Hematopoietic multipotent progenitor cell (in vitro differentiated cells): Measurements from ENCODE around the gene NEO1. TPM values are rescaled to one million over a fixed set of nuclear protein-coding genes. Genes with fewer than 3 reads are reported as not detected.
"Not testable (repeated sequence)": the region's sequence is repeated elsewhere in the genome, so short reads cannot be mapped to it uniquely, and the experiment has no call there.

Experiments
- DNase-seq, 3 donors: peaks; one replicate each; pipeline ENCODE4 v3.0.0-alpha.2; 2011 to 2015; ENCODE audit warnings: low read depth in 2 of 3, low spot score in 2 of 3
- total RNA-seq: library from RNA; depleted of rRNA; stranded (reverse); fragments of >200 nt; gene quantifications from one replicate; pipeline ENCODE4 v1.2.3, GENCODE V29; 2012

NEO1 gene
- total RNA-seq, 1 donor = 0.27 TPM

DNA sequence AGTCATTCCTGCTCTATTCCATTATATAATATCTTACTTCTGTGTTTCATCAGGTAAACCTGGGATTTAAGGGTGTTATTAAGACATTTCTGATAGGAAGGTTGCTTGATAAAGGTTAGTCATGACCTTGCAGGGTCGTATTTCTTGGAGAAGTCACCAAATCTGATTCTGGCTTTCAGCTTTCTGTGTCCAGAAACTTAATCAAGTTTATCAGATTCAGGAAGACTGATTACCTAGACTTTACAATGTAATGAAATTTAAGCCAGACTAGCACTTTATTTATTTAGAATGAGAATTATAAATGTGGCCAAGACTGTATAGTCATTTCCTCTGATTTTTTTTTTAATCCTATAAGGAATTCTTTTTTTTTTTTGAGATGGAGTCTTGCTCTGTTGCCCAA, 81.9 kb downstream of the NEO1 start:
- no peak for DNase-seq

DNA sequence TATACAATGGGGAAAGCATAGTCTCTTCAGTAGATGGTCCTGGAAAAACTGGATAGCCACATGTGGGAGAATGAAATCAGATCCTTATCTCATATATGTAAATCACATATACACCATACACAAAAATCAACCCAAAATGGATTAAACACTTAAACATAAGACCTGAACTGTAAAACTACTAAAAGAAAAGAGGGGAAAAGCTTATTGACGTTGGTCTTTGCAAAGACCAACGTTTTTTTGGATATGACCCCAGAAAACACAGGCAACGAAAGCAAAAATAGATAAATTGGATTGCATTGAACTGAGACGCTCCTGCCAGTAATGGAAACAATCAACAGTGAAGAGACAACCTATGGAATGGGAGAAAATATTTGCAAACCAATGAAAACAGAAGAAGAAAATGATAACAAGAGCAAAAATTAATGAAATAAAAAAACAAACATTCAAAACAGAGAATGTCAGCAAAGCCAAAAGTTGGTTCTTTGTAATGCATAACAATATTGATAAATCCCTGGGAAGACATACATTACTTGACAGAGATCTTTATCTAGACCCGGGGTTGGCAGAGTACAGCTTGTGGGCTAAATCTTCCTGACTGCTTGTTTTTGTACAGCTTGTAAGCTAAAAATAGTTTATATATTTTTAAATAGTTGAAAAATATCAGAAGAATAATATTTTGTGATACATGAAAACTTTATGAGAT, 86.9 kb downstream of the NEO1 start:
- no peak for DNase-seq

DNA sequence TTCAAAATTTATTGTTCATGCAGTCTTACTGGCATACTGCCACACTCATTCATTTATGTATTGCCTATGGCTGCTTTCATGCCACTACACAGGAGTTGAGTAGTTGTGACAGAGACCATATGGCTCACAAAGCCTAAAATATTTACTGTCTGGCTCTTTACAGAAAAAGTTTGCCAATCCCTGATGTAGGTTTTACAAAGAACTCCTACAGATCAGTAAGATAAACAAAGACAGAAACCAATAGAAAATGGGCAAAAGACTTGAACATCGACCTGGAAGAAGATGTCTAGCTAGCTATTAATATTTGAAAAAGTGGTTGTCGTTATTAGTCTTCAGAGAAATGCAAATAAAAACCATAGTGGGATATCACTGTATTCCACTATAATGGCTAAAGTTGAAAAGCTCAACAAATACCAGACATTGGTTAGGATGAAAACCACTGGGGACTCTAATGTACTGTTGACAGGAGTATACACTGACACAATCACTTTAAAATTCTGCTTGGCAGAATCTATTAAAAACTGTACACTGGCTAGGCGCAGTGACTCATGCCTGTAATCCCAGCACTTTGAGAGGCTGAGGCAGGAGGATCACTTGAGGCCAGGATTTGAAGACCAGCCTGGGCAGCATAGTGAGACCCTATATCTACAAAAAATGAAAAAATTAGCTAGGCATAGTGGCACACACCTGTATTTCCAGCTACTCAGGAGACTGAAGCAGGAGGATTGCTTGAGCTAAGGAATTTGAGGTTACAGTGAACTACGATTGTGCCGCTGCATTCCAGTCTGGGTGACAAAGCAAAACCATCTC, 87.7 kb downstream of the NEO1 start:
- no peak for DNase-seq

DNA sequence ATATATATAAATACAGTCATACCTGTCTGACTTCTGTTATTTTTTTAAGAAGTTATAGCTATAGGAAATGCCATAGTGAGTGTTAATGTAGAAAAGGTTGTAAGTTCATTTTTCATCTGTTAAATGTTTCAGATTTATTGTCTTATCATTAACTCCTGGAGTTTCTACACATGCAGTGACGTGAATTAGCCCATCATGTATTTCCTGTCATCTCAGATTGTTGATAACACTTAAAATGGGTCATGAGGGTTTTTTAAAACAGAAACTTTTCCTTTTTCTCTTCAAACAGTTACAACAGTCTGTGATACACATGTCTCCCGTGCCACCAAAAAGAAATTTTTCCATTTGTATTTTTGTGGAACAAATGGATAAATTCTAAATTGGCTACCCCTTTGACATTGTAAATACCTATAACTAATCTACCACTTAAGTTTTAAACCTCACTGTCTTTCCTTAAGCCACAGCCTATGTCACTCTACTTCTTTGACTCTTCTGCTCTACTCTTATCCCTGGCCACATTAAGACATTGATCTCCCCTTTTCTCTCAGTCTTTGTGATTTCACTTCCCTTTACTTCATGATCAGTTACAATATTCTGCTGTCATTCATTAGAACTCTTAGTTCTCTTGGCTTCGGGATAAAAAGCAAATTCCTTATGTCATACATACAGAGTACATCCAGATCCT, 89.1 kb downstream of the NEO1 start:
- DNase-seq = no peak

DNA sequence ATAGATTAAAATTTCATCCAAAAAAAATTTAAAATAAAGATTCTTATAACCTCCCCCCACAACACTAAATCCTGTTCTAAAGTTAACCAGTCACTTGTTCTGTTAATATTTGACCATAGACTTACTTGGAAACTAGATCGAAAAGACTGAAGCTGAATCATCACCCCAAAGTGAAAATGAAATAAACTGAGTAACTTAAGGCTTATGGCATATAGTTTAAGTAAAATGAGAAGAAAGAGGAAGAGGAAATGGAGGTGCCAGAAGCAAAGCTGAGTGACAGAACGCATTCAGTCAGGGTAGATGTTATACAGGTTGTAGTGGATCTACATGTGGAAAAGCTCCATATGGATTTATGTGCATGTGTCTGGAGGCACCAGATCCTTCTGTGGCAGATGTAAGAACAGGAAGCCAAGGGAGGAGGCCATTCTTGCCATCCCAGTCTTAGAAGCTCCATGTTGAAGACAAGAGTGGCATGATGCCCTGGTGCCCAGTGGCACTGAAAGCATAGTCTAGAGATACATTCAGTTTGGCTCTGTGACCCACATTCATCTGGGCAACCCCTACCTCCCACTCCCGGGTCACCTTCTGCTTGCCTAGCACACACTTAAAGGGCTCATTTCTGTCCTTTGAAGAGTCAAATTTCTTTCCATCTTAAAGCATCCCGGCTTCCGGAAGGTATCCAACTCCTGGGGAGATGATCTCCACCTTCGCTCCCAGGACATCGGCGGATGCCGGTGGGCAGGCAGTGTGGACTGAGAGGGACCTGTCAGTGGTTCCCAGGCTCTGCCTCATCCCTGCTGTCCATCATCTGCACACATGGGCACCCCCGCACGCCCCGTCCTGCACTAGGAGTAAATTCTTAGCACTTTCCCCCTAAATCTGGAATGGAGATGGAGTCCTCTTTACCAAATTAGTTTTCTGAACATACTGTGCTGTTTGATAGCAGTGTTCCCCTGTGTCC, 90.8 kb downstream of the NEO1 start:
- DNase-seq = peak in 1 of 3 donors; percentile 5

DNA sequence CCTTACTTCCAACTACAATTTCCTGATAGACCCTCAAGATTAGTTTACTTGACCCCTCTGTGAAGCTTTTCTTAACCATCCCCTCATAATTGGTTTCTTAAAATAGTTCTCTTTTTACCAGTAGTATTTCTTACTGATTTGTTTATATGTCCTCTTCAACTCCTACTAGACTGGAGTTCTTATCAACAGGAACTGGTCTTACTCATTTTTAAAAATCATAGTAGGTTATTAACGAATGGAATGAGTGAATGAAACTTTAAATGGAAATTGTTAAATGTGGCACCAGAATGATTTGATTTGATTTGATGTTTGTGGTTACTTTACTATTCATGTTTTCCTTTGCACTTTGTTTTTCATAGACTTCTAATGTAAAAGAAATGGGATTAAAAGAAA, 91.5 kb downstream of the NEO1 start:
- no peak for DNase-seq

DNA sequence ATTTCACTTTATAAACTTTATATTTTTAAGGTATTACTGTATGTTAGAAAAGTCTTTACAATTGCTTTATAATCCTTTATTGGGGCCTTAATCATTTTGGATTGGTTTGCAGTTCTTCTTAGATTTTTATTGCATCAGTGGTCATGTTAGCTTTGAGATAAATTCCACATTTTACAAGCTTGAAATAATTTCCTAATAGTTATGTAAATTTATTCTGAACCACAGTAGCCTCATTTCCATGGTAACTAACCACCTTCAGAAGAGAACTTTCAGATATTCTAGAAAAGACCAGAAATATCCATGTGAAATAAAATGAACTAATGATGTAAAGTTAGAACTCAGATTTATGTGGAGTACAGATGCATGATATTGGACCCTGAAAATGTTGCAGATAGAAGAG, 94.2 kb downstream of the NEO1 start:
- DNase-seq = no peak

DNA sequence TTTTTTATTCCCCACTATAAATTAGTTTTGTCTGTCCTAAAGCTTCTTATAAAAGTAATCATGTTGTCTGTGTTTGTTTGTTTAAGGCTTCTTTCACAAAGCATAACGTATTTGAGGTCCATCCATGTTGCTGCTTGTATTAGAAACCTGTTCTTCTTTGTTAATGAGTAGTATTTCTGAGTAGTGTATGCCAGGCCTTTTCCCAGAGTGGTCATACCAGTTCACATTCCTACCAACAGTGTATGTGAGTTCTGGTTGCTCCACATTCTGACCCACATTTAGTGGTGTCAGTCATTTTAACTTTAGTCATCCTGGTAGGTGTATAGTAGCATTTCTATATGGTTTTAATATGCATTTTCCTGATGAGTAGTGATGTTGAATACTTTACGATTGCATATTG, 98.6 kb downstream of the NEO1 start:
- DNase-seq = no peak

DNA sequence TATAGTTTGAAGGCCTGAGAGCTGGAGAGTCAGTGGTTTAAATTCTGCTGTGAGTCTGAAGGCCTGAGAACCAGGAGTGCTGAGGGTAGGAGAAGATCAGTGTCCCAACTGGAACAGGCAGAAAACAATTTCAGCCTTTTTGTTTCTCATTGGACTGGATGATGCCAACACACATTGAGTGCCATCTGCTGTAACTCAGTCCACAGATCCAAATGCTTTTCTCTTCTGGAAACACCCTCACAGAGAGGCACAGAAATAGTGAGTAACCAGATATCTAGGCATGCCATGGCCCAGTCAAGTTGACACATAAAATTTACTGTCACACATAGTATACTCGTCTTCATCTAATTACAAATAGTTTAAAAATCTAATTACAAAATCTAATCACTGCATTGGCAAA, 100.8 kb downstream of the NEO1 start:
- DNase-seq = no peak

DNA sequence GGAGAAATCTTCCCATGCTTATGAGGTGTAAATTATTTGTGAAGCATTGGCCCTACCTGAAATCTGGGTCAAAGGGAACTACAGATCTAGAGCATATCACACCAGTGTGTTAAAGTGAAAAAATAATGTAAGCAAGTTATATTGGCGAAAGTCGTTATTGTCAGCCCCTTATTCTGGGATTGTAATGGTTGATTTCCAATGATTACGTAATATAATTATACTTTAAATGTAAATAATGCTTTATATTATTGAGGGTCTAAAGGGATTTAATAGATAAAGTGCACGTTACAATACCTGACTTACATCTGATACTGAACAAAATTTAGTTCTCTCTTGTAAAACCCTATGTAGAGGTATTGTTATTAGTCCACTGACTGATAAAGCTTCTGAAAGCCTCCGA, 101.2 kb downstream of the NEO1 start:
- DNase-seq = no peak

DNA sequence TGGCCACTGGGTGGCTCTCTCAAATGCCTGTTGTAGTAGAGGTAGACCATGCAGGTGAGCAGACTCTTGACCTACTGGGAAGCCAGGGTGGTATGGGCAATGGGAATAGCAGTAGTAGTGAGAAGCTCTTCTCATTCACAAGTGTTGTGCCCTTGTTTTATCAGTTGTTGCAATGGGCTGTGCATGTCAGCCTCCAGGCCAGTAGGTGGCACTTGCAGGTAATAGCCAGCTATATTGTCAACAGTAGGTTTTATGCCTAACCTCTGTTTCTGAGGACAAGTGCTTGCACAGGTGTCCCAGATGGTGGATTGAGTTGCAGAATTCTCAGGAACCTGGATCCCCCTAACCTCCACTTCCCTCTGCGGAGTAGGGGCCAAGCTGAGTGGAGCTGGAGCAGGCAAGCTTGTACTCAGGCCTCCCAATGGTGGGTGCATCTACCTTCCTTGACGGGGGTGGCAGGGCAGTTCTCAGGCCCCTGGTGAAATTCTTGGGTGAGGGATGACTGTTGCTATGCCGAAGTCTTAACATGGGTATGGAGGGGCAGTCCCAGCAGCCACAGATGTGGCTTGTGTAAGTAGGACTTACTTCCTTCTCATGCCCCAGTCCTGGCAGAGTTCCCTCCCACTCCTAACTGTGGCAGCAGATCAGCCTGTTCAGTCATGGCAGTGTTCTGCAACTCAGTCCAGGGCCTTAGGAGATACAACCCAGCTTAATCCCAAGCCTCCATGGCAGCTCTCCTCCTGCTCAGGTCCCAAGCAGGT, 104.3 kb downstream of the NEO1 start:
- DNase-seq = no peak

DNA sequence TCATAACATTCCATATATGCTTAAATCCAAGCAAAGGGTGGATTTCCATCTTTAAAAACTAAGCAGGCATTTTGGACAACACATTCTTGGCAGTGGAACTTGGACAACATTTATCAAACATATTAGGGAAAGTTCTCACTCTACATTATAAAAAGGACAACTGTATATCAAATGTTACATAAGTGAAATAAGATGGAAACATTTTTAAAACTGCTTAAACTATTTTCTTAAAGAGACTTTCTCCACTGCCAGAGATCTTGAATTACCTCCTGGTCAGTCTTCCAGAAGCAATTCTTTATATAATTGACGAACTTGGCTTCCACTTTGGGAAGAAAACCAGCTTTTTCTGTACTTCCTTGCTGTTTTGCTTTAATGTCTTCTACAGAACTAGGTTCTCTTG, 109.3 kb downstream of the NEO1 start:
- DNase-seq = no peak

DNA sequence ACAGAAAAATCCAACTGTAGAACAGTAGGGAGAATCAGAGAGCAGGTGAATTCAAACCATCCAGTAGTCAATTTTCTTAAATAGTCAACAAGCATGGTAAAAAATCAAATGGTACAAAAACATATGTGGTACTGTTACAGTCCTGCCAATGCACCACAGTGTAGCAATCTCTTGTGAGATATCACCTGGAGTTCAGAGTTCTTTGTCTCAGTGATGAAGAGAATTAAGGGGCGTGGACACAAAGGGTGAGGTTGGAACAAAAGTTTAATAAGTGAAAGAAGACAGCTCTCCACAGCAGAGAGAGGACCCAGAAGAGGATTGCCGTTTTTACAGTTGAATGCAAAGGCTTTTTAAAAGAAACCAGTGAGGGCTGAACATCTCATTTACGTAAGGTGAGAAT, 113.2 kb downstream of the NEO1 start:
- no peak for DNase-seq

DNA sequence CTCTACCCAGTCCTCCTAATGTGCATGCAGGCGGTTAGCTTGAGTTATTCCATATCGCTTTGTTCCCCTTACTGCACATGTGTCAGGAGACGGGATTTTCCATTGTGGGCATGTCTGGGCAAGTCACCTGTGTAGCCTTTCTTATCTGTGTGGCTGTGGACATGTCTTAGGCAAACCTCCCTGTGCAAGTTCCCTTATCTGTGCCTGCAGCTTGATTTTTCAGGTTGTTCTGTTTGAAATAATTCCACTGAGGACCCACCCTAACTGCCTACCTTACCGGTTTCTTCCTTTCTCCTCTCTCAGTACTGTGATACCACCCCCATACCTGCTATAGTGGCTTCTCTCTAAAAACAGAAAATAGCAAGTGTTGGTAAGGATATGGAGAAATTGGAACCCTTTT, 113.6 kb downstream of the NEO1 start:
- DNase-seq = no peak

DNA sequence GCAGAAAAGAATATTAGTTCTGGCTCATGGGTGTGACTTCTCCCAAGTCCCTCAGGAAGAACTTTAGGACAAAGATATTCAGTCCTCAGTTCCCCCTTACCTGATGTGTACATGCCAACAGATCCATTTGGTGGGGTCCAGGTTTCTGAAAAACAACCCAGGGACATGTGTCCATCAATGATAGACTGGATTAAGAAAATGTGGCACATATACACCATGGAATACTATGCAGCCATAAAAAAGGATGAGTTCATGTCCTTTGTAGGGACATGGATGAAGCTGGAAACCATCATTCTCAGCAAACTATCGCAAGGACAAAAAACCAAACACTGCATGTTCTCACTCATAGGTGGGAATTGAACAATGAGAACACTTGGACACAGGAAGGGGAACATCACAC, 114.4 kb downstream of the NEO1 start:
- DNase-seq = not testable (repeated sequence)

DNA sequence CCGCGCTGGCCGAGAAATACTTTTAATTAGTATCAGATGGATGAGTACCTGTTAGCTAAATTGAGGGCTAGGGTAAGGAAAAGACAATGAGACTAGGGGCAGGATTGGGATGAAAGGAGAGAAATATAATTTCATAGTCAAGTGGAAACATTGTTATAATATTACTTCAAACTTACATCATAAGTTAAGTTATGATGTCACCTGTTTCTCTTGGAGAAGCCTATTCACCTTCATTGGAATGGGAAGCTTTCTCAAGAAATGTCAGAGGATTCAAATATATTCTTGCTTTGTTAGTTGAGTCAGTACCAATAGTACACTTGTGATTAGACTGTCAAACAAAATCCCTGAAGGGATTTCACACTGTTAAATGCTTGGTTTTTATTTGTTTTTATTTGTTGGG, 116.2 kb downstream of the NEO1 start:
- no peak for DNase-seq

DNA sequence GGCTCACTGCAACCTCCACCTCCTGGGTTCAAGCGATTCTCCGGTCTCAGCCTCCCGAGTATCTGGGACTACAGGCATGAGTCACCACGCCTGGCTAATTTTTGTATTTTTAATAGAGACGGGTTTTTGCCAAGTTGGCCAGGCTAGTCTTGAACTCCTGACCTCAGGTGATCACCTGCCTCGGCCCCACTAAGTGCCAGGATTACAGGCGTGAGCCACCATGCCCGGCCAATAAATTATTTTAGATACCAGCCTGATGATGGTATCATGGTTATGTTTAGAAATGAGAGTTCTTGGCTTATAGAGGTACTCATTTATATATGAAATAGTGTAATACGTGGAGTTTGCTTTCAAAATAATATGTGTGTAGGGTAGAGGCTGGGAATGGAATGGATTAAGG, 119.4 kb downstream of the NEO1 start:
- DNase-seq = no peak

DNA sequence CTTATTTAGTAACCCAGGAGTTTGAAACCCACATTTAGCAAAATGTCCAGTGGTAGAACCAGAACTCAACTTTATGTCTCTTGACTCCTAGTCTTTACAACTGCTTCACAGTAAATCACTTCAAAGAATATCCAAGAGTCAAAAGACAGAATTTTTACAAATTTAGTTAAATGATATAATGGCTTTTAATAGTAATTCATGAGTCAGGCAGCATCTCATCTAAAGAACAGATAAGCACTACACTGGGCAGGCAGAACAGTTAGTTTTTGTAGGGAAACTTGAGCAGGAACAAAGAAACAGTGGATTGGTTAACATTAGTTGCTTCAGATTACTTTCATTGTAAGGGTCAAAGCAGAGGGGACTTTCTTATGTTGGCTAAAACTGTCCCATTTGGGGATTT, 120.2 kb downstream of the NEO1 start:
- DNase-seq = no peak

DNA sequence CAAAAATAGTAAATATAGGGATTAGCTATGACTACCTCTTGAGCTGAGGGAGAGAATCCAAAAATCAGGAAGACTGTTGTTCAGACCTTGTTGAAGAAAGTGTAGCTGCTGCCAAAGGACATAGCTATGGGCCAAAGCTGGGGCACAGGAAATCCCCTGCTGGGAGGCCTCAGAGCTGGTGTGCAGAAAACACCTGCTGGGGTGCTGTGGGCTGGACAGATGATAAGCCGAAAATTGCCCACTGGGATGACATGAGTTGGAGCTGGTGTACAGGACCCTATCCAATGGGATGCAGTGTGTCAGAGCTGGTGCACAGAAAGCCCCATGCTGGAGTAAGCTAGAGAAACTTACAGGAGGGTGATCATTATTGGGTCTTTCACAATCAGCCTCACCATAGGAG, 121.9 kb downstream of the NEO1 start:
- no peak for DNase-seq

DNA sequence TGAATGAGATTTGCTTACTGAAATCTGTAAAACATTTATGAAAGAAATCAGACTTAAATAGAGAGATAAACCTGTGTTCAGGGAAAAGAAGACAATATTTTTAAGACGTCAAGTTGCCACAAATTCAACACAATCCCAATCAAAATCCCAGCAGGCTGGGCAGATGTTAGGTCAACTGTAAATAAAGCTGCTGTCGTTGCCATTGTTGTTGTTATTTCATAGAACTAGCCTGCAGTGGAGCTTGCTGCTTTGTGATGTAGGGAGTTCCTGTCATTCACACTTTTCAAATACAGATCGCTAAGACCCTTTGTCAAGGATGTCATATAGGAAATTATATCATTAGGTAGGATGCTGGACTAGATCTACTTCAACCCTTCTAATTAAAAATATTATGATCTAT, 123.1 kb downstream of the NEO1 start:
- DNase-seq = no peak
